Omental fat pad (tissue), 4 donors: ENCODE data around the gene ANTXR2. TPM values are rescaled to one million over a fixed set of nuclear protein-coding genes. Genes with fewer than 3 reads are reported as not detected.
"Not testable (repeated sequence)": the region's sequence is repeated elsewhere in the genome, so short reads cannot be mapped to it uniquely, and the experiment has no call there.

Experiments
- ATAC-seq: fragments of 150-250 bp; one replicate; pipeline ENCODE4 v1.9.1; 2016; ENCODE audit warnings: mild to moderate bottlenecking, moderate library complexity; ENCODE audit not compliant: low FRiP score
- DNase-seq: peaks from one replicate; pipeline ENCODE4 v3.0.0-alpha.2; 2019; ENCODE audit warnings: low spot score
- total RNA-seq, 4 donors: library from RNA; depleted of rRNA; stranded (reverse); fragments of >200 nt; gene quantifications; one replicate each; pipeline ENCODE4 v1.1.0, GENCODE V29; 2016
- TF ChIP-seq, protein P1 (sequence below), 3 donors: fragments of 450-650 bp; IDR thresholded peaks; one replicate each; pipeline ENCODE4 v1.5.1; 2016 to 2017; ENCODE audit warnings: antibody characterized with exemption in 3 of 3, mild to moderate bottlenecking in 3 of 3, moderate library complexity in 2 of 3

Gene ANTXR2
- total RNA-seq, 4 donors from 2014 or later = 86.7 to 208 (median 139) TPM

DNA sequence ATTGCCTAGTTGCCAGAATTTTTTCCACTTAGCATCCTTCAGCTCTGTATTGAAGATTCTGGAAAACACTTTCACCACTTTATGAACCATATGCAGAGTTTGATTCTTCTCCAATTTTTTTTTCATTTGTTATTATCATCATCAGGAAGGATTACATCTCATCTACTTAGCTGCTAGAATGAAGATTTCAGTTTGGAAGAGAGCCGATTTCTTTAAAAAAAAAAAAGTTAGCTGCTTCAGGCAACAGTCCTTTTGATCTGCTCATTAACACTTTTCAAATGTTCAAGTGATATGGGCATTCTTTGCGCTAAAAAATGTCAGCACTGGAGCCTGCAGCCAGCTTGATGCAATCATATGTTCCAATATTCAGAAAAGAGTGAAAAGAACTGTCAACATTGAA lies 76.2 kb downstream of the ANTXR2 start:
- TF ChIP-seq, protein P1, sequence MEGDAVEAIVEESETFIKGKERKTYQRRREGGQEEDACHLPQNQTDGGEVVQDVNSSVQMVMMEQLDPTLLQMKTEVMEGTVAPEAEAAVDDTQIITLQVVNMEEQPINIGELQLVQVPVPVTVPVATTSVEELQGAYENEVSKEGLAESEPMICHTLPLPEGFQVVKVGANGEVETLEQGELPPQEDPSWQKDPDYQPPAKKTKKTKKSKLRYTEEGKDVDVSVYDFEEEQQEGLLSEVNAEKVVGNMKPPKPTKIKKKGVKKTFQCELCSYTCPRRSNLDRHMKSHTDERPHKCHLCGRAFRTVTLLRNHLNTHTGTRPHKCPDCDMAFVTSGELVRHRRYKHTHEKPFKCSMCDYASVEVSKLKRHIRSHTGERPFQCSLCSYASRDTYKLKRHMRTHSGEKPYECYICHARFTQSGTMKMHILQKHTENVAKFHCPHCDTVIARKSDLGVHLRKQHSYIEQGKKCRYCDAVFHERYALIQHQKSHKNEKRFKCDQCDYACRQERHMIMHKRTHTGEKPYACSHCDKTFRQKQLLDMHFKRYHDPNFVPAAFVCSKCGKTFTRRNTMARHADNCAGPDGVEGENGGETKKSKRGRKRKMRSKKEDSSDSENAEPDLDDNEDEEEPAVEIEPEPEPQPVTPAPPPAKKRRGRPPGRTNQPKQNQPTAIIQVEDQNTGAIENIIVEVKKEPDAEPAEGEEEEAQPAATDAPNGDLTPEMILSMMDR (IDR thresholded peaks at IDR 0.05) = no peak
- ATAC-seq (no peak), DNase-seq (no peak)

DNA sequence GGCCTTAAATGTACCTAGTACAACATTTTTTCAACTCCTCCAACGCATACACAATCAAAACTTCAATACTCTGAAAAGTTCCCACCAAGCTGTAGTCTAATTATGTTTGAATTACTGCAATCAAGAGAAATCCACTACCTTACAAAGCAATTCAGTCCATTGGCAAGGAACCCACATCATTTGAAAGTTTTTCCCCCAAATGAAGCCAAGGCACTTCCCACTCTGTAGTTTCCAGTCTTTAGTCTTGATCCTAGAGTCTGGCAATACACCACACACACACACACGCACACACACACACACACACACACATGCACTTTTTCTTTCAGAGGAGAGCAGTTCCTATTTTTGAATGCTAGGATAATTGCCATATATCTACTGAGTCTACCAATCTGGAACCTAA lies 79.6 kb downstream of the ANTXR2 start:
- ATAC-seq (no peak), DNase-seq (no peak)
- TF ChIP-seq, protein P1 (IDR thresholded peaks at IDR 0.05) = no peak

DNA sequence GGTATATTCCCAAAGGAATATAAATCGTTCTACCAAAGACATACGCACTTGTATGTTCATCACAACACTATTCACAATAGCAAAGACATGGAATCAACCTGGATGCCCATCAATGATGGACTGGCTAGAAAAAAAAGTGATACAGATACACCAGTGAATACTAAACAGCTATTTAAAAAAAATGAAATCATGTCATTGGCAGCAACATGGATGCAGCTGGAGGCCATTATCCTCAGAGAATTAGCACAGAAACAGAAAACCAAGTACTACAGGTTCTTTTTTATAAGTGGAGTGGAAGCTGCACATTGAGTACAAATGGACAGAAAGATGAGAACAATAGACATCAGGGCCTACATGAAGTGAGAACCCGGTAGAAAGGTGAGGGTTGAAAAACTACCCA lies 81.4 kb downstream of the ANTXR2 start:
- DNase-seq (no peak), ATAC-seq (no peak)
- TF ChIP-seq, protein P1 (IDR thresholded peaks at IDR 0.05) = no peak

DNA sequence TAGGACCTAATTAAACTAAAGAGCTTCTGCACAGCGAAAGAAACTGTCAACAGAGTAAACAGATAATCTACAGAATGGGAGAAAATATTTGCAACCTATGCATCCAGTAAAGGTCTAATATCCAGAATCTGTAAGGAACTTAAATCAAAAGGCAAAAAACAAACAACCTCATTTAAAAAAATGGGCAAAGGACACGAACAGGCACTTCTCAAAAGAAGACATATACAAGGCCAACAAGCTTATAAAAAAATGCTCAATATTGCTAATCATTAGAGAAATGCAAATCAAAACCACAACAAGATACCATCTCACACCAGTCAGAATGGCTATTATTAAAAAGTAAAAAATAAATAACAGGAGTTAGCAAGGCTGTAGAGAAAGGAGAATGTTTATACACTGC lies 81.9 kb downstream of the ANTXR2 start:
- not testable (repeated sequence) for ATAC-seq, DNase-seq

DNA sequence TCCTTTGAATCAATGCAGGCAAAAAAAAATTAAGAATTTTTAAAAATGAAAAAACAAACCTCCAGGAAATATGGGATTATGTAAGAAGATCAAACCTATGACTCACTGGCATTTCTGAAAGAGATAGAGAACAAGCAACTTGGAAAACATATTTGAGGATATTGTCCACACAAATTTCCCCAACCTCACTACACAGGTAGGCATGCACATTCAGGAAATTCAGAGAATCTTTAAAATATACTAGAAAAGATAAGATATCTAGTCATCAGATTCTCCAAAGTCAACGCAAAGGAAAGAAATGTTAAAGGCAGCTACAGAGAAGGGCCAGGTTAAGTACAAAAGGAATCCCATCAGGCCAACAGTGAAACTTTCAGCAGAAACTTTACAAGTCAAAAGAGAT lies 85.6 kb downstream of the ANTXR2 start:
- no peak for DNase-seq
- no peak for ATAC-seq
- TF ChIP-seq, protein P1 (IDR thresholded peaks at IDR 0.05) = no peak

DNA sequence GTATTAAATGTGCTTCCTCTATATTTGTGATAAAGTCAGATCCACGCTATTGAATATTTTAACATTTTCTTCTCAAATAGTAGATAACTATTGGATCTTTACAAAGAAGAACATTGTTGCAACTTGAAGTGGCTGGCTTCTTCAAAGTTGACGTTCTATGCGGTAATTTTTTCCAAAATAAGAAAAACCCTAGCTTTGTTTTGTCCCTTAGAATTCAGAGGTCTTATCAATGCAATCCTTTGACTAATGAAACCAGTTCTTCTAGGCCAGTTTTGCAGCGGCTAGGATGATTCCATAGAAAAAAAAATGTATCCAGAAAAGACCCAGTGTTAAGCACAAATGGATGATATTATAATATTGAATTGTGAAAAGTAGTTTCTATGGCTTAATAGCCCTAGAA lies 89.6 kb downstream of the ANTXR2 start:
- DNase-seq (no peak), ATAC-seq (no peak)
- TF ChIP-seq, protein P1 (IDR thresholded peaks at IDR 0.05) = no peak

DNA sequence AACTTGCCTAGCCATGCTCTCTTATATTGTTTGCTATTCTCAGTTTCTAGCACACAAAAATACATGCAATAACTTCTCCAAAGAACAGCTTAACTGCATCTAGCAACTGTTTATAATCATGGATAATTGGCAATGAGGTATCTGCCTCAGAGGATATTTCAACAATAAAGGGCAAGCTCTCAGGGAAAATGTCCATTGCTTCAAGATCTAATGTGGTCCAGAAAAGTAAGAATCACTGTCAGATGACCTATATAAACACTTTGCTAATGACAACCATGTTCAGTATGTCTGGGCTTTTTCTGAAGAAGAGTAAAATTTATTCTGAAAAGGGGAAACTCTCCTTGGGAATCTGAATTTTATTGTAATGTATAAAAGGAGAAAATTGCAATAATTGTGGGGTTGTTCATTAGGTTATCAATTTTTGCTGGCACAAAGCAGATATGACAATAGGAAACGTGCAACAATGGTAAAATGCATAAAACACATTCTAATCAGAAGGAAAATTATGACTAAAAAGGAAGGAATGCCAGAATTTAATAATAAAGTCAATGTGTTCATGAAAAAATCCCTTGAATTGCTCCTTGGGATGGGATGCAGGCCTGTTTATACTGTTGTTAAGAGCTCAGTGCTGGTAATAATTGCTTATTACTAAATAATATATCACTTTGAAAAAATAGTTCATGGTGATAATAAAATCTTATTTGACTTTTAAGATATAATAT lies 90.3 kb downstream of the ANTXR2 start:
- TF ChIP-seq, protein P1 (IDR thresholded peaks at IDR 0.05) = no peak
- no peak for DNase-seq
- ATAC-seq = no peak
